ENCODE data around the gene SALL3.

SALL3 gene

GRCh38 chr18:78965917-78966792 lies 13.5 kb upstream of the SALL3 start:
- no peak for DNase-seq

- DNase-seq: no peak
Measured at GRCh38 chr18:78966793-78967106, 12.9 kb upstream of the SALL3 start.

GRCh38 chr18:78967692-78968091 lies 11.9 kb upstream of the SALL3 start:
- DNase-seq: no peak

GRCh38 chr18:78969574-78970315 lies 9.9 kb upstream of the SALL3 start:
- no peak for DNase-seq

- no peak for DNase-seq
Measured at GRCh38 chr18:78970774-78971333, 8.8 kb upstream of the SALL3 start.

GRCh38 chr18:78971511-78972245 lies 7.9 kb upstream of the SALL3 start:
- no peak for DNase-seq

- no peak for DNase-seq
Measured at GRCh38 chr18:78972385-78972918, 7.2 kb upstream of the SALL3 start.

GRCh38 chr18:78972930-78973331 lies 6.7 kb upstream of the SALL3 start:
- no peak for DNase-seq

GRCh38 chr18:78973357-78974083 lies 6.1 kb upstream of the SALL3 start:
- DNase-seq: no peak

- DNase-seq: no peak
Measured at GRCh38 chr18:78974115-78974761, 5.4 kb upstream of the SALL3 start.

- no peak for DNase-seq
Measured at GRCh38 chr18:78975292-78975691, 4.3 kb upstream of the SALL3 start.

- no peak for DNase-seq
Measured at GRCh38 chr18:78975699-78976335, 3.8 kb upstream of the SALL3 start.

- no peak for DNase-seq
Measured at GRCh38 chr18:78976765-78977636, 2.6 kb upstream of the SALL3 start.

GRCh38 chr18:78977637-78978348 lies 1.8 kb upstream of the SALL3 start:
- DNase-seq: no peak

GRCh38 chr18:78978349-78979055 lies 1.1 kb upstream of the SALL3 start:
- no peak for DNase-seq

GRCh38 chr18:78979056-78979729 lies 425 bp upstream of the SALL3 start:
- DNase-seq: no peak

GRCh38 chr18:78980279-78980771 lies 707 bp downstream of the SALL3 start:
- DNase-seq: no peak

- no peak for DNase-seq
Measured at GRCh38 chr18:78980777-78981380, 1.3 kb downstream of the SALL3 start.
